DMS53 treated with DMSO at 0.1 percent for 48 hours (cell line): ENCODE results near the gene AGFG2.

Experiments
- DNase-seq: peaks from one replicate; lab custom pipeline; 2025; ENCODE audit not compliant: unreplicated experiment; lab: John Stamatoyannopoulos, UW

AGFG2 gene

DNA sequence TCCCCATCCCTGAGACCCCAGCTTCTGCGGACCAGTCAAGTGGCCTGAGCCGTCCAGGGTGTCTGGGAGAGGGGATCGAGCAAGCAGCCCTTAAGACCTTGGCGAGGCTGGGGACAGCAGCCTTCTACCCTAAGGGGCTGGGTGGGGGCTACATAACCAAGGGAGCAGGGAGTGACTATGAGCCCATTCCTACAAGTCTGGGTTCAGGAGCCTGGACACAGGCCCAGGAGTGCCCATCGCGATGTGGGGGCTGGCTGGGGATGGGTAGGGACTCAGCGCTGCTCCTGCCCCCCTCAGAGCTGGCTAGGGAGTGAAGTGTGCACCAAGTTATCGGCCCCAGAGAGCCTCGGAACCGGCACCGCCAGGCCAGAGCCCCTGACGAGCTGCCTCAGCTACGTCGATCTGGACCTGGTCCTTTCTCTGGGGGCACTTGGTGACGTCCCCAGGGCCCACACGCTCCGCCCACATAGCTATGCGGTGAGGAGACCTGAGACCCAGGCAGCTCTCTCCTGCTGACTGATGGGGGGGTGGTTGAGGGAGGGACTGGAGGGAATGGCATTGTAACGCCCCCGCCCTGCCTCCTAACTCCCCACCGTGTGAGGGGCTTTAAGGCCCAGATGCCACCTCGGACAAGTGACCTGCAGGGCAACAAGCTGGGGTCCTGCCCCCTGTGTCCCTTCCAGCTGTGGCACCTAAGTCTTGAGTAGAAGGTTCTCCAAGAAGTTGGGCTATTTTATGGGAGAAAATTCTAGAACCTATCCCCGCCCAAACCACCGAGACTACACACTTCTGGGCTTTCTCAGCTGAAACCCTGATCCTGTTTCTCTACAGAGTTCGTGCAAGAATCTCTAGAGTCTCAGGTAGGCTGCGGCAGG is 32.2 kb downstream of the AGFG2 start:
- no peak for DNase-seq

DNA sequence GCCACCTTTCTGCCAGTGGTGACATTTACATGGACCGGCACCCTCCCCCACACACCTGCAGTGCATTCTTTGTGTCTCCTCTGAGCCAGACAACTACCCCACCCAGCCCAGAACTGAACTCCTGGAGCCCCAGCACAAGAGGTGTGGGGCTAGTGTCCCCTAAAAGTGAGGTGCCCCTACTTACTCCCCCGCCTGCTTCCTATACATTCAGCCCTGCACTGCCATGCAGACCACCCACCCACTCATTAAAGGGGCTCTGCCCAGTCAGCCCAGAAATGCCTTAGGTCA is 32.8 kb downstream of the AGFG2 start:
- DNase-seq = no peak

DNA sequence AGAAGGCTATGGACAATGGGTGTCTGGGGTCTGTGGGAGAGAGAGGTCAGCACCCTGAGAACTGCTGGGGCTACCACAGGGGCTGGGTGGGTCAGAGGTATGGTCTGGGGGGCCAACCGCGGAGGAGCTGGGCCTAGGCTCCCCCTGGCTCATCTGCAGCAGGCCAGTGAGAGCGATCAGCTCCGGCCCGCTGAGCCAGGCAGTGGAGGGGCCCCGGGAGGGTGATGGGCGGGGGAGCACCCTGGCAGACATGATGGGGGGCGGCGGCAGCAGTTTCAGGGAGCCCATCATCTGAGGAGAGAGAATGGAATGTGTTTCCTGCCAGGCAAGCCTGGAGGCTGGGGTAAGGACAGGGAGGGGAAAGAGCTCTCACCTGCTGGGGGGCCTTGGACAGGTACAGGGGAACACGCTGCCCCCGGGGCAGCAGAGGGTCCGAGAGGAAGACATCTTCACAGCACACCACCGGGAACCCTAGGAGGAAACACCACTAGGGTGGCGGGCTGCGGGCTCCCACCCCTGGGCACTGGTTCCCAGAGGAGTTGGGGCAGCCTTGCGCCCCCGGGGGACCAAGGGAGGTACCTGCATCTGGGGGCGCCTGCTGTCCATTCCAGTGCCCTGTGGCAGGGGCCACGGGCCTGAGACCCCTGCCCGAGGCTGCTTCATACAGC is 33.4 kb downstream of the AGFG2 start:
- no peak for DNase-seq

DNA sequence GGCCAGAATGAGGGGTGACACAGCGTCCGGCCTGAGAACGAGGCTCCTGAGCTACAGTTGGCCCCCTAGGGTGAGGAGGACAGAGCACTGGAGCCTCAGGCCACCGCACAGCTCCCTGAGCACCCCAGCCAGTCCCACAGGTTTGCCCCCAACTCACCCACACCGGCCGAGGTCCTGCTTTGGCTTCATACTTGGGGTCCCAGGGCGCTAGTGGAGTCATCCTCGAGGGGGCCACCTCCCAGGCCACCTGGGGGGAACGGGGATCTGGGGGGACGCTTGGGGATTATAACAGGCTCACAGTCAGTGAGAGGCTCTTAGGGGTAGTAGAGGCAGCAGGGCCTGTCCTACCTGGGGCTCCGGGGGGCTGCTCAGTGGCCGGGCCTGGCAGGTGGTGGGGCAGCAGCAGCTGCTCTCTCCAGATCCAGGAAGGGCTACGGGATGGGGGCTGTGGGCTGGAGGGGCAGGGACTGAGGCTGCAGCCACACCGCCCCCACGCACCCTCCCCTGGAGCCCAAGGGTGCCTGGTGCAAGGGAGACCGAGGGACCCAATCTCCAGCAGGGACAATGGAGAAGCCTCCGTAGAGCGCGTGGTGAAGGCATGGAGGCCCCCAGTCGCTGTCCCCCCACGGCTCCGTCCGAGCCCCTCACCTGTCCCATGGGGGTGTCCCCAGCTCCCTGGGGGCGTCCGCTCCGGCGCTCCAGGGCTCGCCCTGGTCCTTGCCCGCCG is 34.1 kb downstream of the AGFG2 start:
- no peak for DNase-seq

DNA sequence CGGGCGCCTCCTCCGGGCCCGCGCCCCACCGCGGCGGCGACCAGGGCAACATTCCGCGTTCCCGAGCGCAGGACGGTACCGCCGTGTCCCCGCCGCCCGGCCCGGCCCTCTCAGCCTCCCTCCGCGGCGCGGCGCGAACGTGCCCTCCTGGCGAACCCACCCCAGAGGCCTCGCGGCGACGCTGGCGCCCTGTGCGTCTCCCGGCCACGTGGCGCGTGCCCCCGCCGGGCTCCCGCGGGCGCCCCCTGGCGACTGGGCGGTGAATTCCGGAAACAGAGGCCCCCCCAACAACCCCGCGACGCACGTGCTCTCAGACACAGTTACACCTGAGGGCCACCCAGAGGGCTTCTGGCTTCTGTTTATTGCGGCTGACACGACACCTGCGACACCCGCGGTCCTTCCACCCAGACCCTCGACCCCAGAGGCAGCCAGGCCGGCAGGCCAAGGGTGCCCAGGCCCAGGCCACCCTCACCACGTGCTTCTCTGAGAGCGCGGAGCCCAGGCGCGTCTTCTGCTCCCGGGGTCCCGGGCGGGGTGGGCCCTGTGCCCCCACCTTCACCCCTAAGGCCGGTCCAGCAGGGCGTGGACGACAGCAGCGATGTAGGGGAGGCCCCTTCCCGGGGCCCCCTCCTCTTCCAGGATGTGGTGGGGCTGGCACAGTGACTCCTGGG is 34.8 kb downstream of the AGFG2 start, which contains the start of gene SAP25:
Gene SAP25 (minus strand): TSS at position 210 of the 671 bp plus-strand sequence. CDS start 158 bp downstream, at position 52.
- no peak for DNase-seq

DNA sequence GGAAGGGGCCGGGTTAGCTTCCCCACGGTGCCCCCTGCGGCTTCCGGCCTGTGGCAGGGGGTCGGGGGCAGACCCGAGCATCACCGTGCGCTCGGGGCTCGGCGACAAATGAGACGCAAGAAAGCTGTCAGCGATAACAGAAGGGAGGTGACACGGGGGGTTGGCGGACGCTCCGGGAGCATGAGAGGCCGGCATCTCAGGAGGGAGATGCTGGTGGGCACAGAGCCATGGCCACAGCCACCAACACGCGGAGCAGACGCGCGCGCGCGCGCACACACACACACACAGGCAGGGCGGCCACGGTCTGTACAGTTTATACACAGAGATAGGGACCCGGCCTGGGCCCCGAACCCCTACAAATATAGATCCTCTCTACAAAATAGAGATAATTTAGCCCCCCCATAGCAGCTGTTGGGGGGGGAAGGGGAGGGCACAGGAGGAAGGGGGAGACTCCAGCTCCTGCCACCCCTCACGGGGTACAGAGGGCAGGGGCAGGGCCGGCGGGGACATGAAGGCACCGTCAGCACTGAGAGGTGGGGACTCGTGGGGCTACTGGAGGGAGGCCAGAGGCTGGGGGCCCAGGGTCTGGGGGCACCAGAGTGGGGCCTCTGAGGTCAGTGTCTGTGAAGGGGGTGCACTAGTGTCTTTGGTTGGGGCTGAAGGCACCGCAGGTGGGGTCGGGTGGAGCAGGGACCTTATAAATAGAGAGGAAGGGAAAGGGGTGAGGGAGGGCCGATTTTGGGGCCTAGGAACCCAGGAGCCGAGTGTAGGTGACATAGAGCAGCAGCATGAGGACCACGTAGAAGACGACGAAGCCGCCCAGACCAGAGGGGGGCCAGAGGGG is 35.6 kb downstream of the AGFG2 start:
- DNase-seq = no peak

DNA sequence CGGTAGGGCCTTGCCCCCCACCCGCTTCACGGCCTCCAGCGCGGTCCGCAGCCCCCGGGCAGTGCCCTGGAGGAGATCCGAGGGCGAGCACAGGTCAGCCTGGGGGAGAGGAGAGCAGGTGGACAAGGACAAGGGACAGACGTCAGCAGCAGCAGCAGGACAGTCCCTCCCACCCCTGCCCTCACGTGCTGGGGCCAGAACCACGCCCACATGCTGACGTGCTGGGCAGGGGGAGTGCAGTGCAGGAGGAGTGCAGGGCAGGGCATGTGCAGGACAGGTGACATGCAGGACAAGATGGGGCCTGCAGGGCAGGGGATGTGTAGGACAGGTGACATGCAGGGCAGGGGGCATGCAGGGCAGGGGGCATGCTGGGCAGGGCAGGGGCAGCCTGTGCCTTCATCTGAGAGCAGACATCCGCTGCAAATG is 36.2 kb downstream of the AGFG2 start:
- no peak for DNase-seq

DNA sequence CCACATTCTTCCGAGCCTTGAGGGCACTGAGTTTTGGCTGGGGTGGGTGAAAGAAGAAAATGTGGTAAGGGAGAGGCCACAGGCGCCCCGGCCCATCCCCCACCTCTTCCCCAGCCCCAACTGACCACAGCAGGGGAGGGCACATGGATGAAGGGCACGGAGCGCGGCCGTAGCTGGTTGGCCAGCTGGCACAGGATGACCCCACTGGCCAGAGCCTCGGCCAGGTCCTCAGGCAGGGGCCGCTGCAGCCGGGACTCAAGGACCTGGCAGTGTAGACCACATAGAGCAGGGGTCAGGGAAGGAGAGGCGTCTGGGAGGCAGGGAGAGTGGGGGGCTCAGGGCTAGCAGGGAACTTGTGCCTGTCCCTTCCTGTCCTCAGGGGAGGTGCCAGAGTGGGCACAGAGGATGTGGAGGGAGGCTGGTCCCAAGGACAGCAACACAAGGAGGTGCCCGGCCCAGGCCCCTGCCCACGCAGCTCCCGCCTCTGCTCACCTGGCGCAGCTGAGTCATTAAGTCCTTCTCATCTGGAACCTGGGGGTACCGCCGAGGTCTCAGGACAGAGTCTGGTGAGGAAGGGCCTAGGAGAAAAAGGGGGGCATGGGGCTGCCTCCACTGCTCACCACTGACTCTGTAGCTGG is 36.9 kb downstream of the AGFG2 start:
- DNase-seq = no peak

DNA sequence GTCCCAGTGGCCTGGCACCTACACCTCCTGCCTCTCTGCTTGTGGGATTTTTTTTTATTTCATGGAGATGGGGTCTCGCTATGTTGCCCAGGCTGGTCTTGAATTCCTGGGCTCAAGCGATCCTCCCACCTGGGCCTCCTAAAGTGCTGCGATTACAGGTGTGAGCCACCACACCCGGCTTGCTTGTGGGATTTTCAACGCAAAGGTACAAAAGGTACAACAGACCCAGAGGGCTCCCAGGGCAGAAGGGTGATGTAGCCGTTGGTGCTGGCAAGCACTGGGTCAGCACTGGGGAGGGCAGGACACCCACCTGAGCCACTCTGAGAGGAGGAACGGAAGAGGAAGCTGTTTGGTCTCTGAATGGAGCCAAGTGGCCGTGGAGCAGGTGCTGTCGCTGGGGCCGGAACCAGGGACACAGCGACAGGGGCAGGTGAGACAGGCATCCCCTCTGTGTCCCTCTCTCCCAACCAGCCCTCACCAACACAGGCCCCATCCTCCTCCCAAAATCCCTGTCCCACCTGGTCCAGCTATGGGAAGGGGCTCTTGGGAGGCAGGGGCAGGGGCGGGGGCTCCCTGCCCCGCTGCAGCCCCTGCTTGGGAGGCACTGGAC is 37.5 kb downstream of the AGFG2 start:
- no peak for DNase-seq

DNA sequence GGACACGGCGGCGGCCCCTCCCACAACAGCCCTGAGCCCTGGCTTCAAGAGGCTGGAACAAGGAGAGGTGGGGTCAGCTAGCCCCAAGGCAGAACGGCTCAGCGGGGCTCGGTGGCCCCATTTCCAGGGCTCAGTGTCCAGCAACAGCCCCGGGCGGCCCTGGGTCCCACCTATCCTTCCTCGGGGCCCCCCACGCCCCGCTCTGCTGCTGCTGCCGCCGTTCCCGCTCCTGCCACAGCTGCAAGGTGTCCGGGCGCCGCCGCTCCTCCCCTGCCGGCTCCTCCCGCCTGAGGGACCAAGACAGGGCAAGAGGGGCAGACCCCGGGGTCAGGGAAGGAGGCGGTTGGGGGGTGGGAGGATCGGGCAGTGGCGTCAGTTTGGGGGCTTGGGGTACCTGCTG is 38.1 kb downstream of the AGFG2 start:
- no peak for DNase-seq

DNA sequence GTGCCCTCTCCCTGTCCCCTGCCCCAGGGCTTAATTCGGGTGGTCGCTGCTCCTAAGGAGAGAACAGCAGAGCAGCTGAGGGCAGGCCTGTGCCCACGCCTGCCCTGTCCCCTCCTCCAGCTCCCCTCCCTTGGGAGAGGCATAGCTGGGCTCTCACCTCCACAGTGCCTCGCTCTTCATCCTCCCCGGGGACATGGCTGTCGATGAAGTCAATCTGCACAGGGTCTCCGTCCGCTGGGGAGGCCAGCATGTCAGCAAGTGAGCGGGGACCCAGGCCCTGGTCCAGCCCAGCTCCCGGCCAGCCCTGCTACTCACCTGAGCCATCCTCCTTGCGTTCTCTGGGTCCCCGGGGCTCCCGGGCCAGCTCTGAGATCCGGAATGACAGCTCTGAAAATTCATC is 38.5 kb downstream of the AGFG2 start:
- DNase-seq = no peak

DNA sequence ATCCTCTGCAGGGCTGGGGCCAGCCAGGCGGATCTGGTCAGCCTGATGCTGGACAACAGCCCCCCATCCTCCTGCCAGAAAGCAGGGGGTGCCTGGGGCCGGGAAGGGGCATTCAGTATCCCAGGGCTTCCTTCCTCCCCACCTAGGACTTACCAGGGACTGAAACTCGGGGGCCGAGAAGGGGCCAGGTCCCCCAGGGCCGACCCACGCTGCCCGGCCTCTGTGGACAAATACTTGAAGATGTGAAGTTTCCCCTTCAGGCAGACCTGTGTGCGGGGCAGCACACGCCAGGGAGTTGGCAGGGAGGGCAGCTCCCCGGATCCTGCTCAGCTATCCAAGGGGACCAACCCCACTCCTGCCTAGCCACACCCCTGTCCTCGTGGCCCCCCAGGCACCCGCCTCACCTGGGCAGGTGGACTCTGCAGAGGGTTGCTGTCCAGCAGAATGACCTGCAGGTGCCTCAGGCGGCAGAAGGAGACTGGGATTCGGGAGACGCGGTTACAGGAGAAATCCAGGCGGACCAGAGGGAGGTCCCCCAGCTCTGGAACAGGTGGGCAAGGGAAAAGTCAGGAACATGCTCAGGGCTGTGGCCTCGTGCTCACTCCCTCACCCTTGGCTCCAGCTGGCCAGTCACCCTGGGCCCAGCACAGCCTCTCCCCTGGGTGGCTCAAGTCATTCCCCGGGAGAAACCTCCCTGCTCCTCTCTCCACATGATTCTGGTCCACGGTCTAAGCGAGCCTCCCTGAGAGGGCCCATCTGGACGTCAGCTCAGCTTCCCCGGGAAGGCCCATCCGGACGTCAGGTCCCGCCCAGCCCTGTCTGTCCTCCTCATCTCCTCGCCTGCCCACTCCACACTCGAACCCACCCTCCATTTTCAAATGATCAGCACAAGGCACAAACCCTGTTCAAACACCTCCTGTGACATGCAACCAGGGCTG is 39.5 kb downstream of the AGFG2 start:
- DNase-seq = no peak

DNA sequence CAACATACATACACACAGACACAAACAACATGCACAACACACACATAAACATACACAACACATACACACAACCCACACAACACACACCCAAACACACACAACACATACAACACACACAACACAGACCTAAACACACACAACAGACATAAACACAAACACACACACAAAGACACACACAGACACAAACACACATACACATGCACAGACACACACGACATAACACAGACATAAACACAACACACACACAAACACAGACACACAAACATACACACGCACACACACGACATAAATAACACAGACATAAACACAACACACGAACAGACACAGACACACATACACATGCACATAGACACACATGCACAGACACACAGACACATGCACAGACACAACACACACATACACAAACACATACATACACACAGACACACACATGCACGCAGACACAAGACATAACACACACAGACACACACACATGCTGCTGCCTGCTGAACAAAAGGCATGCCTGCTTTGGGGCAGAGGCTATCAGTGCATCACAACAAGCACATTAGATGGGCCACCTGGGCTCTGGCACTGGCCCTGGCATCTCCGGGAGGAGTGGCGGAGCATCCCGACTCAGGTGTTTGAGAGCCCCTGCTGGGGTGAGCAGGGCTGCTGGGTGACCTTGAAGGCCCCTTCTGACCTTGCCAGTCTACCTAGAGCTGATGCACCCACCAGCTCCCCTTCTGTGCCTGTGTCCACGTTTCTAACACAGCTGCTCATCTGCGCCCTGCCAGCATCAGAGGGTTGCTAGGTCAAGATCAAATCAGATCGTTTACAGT is 41.7 kb downstream of the AGFG2 start:
- DNase-seq = no peak

DNA sequence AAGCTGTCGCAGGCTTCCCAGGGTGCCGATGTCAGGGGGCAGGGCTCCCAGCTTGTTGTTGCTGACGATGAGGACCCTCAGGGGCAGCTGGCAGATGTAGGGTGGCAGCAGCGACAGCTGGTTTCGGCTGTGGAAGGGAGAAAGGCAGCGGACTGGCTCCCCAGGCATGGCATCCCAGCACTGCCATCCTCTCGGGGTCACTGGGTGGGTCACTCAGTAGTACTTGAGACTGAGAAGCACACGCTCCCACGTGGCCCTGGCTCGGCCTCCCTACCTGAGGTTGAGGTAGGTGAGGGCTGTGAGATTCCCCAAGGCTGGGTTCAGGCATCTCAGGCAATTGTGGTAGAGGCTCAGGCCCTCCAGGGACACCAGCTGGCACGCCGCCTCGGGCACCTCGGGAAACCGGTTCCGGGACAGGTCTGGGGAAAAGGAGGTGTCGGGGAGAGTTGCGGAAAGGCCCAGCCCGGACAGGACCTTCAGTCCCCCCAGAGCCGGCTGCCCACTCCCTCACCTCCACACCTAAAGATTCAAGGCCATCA is 43.1 kb downstream of the AGFG2 start:
- DNase-seq = no peak

DNA sequence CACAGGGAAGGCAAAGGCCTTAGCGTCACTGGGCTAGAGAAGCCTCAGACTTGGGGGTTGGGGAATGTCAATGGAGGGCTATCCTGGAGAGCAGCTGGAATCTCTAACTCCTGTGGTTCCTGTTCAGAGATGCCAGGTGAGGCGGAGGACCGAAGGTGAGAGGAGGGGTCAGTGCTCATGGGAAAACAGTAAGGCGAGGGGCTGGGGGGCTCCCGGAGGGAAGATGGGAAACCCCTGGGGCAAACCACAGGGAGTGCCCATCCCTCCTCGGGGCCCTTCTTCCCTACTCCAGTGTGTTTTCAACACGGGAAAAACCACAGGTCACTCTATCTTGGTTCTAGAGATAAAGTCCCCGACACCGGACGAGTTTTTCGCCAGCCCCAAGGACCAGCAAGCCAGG is 43.6 kb downstream of the AGFG2 start:
- DNase-seq = no peak

DNA sequence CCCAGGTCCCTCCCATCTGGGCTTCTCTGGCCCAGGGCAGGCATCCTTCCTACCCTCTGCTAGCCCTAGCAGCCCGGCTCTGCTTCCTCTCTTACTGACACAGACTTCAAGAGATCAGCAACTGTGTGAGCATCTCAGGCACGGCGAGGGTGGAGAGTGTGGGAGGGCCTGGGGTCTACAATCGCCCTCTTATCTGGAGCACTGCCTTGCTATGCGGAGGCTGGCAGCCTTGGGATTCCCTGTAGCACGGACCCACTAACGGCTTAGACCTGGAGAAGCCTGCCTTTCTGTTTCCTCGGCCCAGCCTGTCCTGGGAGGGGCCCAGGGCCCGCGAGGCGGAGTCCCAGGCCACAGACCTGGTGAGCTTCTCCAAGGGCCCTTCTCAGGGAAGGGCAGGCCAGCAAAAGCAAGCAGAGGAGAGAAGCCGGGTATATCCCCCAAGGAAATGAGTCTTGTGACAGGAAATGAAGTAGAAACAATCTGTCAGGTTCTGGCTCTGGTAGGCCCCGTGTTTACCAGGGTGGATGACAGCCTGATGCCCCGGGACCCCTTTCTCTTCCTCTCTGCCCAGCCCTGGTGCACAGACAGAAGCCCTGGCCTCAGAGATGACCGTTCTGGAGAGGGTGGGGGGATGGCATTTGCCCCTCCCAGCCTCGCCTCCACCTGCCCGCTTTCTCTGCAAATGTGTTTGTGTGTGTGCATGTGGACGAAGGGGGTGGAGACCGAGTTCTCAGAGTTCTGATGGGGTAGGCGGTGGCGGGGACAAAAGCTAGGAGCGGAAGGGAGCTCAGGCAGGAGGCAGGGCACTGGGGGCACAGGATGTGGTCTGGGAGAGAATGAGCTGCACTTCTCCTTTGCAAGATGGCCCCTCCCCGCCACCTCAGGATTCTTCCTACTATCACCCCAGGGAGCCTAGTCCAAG is 44.4 kb downstream of the AGFG2 start:
- DNase-seq = no peak
